HepG2 (cell line): Measurements from ENCODE around the gene C1orf35. TPM values are rescaled to one million over a fixed set of nuclear protein-coding genes. Genes with fewer than 3 reads are reported as not detected.

Source experiments
- ATAC-seq: fragments of 200-7000 bp; cut with Tn5 transposase; 3 replicates; pipeline ENCODE4 v1.9.1; 2020; ENCODE audit warnings: mild to moderate bottlenecking, moderate library complexity
- BruUV-seq: library from RNA; stranded (reverse); fragments of 400-500 nt; replicated peaks from 2 replicates; lab custom pipeline; 2021; lab: Mats Ljungman, UMichigan
- CTCF ChIA-PET: fragments of 300-600 bp; formaldehyde crosslinking; extraction: SDS; loops from one replicate; lab custom pipeline; 2021; ENCODE audit warnings: low total read pairs, inconsistent platforms, low intra/inter-chr PET ratio; lab: Yijun Ruan, JAX
- POLR2A ChIA-PET: fragments of 350-600 bp; sonication (Branson Sonifier 250); formaldehyde crosslinking; loops from one replicate; lab custom pipeline; 2020; ENCODE audit warnings: antibody characterized with exemption, inconsistent platforms; lab: Yijun Ruan, JAX
- DNase-seq: peaks from one replicate; pipeline ENCODE4 v3.0.0-alpha.2; 2015; ENCODE audit warnings: low spot score
- FAIRE-seq: peaks from 3 replicates; lab custom pipeline; 2011; peaks lifted over from hg19 to GRCh38; lab: Jason Lieb, UNC
- H2AFZ ChIP-seq: one replicate; pipeline ENCODE4 v1.6.1; 2011; ENCODE audit warnings: low read length, inconsistent platforms
- H3K27ac ChIP-seq: fragments of 300-600 bp; 3 replicates; pipeline ENCODE4 v1.8.0; 2011; ENCODE audit warnings: mixed run types, mild to moderate bottlenecking, mixed read lengths, low read length, inconsistent platforms; ENCODE audit not compliant: insufficient read depth; ENCODE audit errors: extremely low read length
- H3K27me3 ChIP-seq, 2 experiments: fragments of 200-600 bp in 1 of 2; 2 replicates in 1 of 2; 3 replicates in 1 of 2; pipeline versions ENCODE4 v1.6.0 to v1.8.0; 2011; ENCODE audit warnings: low read length in 2 of 2, mild to moderate bottlenecking in 2 of 2, moderate library complexity in 2 of 2, inconsistent platforms in 1 of 2; ENCODE audit not compliant: insufficient read depth in 2 of 2, control insufficient read depth in 1 of 2
- H3K36me3 ChIP-seq, 2 experiments: fragments of 200-600 bp in 1 of 2; replicated peaks in 1 of 2; 2 replicates in 1 of 2; 3 replicates in 1 of 2; pipeline versions ENCODE4 v1.5.1 to v1.8.0; 2011; ENCODE audit warnings: low read length in 2 of 2, inconsistent platforms in 1 of 2; ENCODE audit not compliant: insufficient read depth in 2 of 2, control insufficient read depth in 1 of 2
- H3K4me1 ChIP-seq: 2 replicates; pipeline ENCODE4 v1.5.1; 2012; ENCODE audit warnings: low read length, inconsistent platforms; ENCODE audit not compliant: insufficient read depth
- H3K4me2 ChIP-seq: 2 replicates; pipeline ENCODE4 v1.6.0; 2011; ENCODE audit warnings: low read depth, low read length, inconsistent platforms
- H3K4me3 ChIP-seq, 3 experiments: fragments of 200-600 bp in 1 of 3; sonication (generic), shearing (Covaris generic) in 1 of 3; replicated peaks in 1 of 3; 2 replicates each; pipeline ENCODE4 v1.5.1; 2011 to 2016; ENCODE audit warnings: low read length in 3 of 3, inconsistent platforms in 2 of 3, low read depth in 2 of 3, mild to moderate bottlenecking in 2 of 3, control low read depth in 1 of 3, mixed read lengths in 1 of 3; ENCODE audit not compliant: insufficient read depth in 1 of 3
- H3K79me2 ChIP-seq: one replicate; pipeline ENCODE4 v1.6.1; 2011; ENCODE audit warnings: low read length, inconsistent platforms; ENCODE audit not compliant: insufficient read depth
- H3K9ac ChIP-seq: 2 replicates; pipeline ENCODE4 v1.6.0; 2011; ENCODE audit warnings: mild to moderate bottlenecking, low read depth, low read length, inconsistent platforms; ENCODE audit not compliant: insufficient read depth
- H3K9me3 ChIP-seq: 2 replicates; pipeline ENCODE4 v1.5.1; 2012; ENCODE audit warnings: mild to moderate bottlenecking, low read length
- H4K20me1 ChIP-seq: 2 replicates; pipeline ENCODE4 v1.6.0; 2011; ENCODE audit warnings: inconsistent platforms, mild to moderate bottlenecking, low read length, moderate library complexity; ENCODE audit not compliant: insufficient read depth
- ELF1 ChIP-seq: sonication (generic); formaldehyde crosslinking; IDR thresholded peaks from 2 replicates; pipeline ENCODE4 v1.4.0; 2020; ENCODE audit warnings: missing genetic modification reagents
- NCOA5 ChIP-seq: sonication (generic); formaldehyde crosslinking; IDR thresholded peaks from 2 replicates; pipeline ENCODE4 v1.4.0; 2020; ENCODE audit warnings: missing genetic modification reagents
- PHF21A ChIP-seq: sonication (generic); formaldehyde crosslinking; IDR thresholded peaks from 2 replicates; pipeline ENCODE4 v1.5.0; 2020; ENCODE audit warnings: mild to moderate bottlenecking, missing genetic modification reagents
- THYN1 ChIP-seq: sonication (generic); formaldehyde crosslinking; IDR thresholded peaks from 2 replicates; pipeline ENCODE4 v1.8.1; 2023; ENCODE audit warnings: low read depth, mild to moderate bottlenecking, moderate library complexity, missing genetic modification reagents, borderline replicate concordance
- ZBTB7A ChIP-seq: sonication (generic); formaldehyde crosslinking; IDR thresholded peaks from 2 replicates; pipeline ENCODE4 v1.8.0; 2022; ENCODE audit warnings: mild to moderate bottlenecking, missing genetic modification reagents
- ZNF232 ChIP-seq: sonication (generic); formaldehyde crosslinking; IDR thresholded peaks from 2 replicates; pipeline ENCODE4 v1.4.0; 2020; ENCODE audit warnings: missing genetic modification reagents, borderline replicate concordance
- ZNF598 ChIP-seq: sonication (generic); formaldehyde crosslinking; IDR thresholded peaks from 2 replicates; pipeline ENCODE4 v1.5.1; 2020; ENCODE audit warnings: mild to moderate bottlenecking, missing genetic modification reagents, borderline replicate concordance
- ZNF891 ChIP-seq: sonication (generic); formaldehyde crosslinking; IDR thresholded peaks from 2 replicates; pipeline ENCODE4 v1.5.0; 2020; ENCODE audit warnings: mild to moderate bottlenecking, missing genetic modification reagents
- ZSCAN12 ChIP-seq: sonication (generic); formaldehyde crosslinking; IDR thresholded peaks from 2 replicates; pipeline ENCODE4 v1.9.0; 2021; ENCODE audit warnings: mild to moderate bottlenecking, missing genetic modification reagents
- WGBS: methylation state at CpG from one replicate; pipeline ENCODE4 v1.1.6; 2017; ENCODE audit warnings: low lambda C conversion rate; 5-methylcytosine and 5-hydroxymethylcytosine counted together
- in situ Hi-C: cut with HindIII; loops from 2 replicates; pipeline ENCODE4 v1.10.0; 2017; ENCODE audit warnings: low pct_unique_long_range_greater_than_20kb; ENCODE audit not compliant: extremely low pct_ligation_motif_present
- intact Hi-C: fragments of 100-400 bp; cut with micrococcal nuclease; formaldehyde crosslinking; loops from one replicate; pipeline ENCODE4 v1.10.0; 2022; ENCODE audit not compliant: unreplicated experiment
- polyA plus RNA-seq, 8 experiments: library from polyadenylated mRNA; depleted of rRNA in 3 of 8; stranded (reverse) in 7 of 8; unstranded in 1 of 8; fragments of >200 nt; fragmentation: Illumina TruSeq in 4 of 8; extraction: Trizol in 4 of 8; gene quantifications; 2 replicates each; pipeline versions ENCODE4 v1.2.1 to v1.2.3, GENCODE V29; 2011 to 2016; ENCODE audit warnings: low read depth in 4 of 8, missing spikeins in 1 of 8, mixed read lengths in 1 of 8; ENCODE audit not compliant: insufficient read depth in 1 of 8
- total RNA-seq, 5 experiments: library from RNA; depleted of rRNA; stranded (reverse); fragments of >200 nt; fragmentation: Illumina TruSeq; extraction: Trizol; gene quantifications; 2 replicates each; pipeline ENCODE4 v1.2.3, GENCODE V29; 2016; ENCODE audit warnings: low read depth in 1 of 5
- TF ChIP-seq, protein P1 (sequence below): sonication (generic); formaldehyde crosslinking; IDR thresholded peaks from 2 replicates; pipeline ENCODE4 v1.4.0; 2020; ENCODE audit warnings: missing genetic modification reagents
- TF ChIP-seq, protein P2 (sequence below): sonication (generic); formaldehyde crosslinking; IDR thresholded peaks from 2 replicates; pipeline ENCODE4 v1.4.0; 2020; ENCODE audit warnings: missing genetic modification reagents
- TF ChIP-seq, protein P3 (sequence below): sonication (generic); formaldehyde crosslinking; IDR thresholded peaks from 2 replicates; pipeline ENCODE4 v1.8.1; 2023; ENCODE audit warnings: mild to moderate bottlenecking, inconsistent platforms, moderate library complexity, missing genetic modification reagents, borderline replicate concordance
- TF ChIP-seq, protein P4 (sequence below): sonication (generic); formaldehyde crosslinking; IDR thresholded peaks from 2 replicates; pipeline ENCODE4 v1.5.0; 2020; ENCODE audit warnings: mild to moderate bottlenecking, missing genetic modification reagents, borderline replicate concordance

Gene C1orf35
- total and polyA plus RNA-seq, 2 of the 13 experiments (the other 11 are each of a cell fraction or from before 2014, with no cell fraction given), result 8.1 to 19.3 TPM

DNA sequence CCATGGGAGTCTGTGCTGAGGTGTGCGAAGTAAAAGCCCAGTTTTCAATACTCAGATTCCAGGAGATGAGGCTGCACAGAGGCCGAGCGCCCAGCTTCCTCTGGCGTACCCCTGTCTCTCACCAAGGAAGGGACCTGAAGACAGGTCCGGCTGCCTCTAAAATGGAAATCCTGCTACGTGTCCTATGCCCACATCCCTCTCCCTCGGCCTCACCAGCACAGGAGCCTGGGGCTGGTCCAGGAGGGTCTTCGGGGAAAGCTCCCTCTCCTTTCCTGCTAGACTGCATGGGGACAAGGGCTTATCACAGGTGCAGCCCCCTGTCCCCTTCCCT, 5.6 kb upstream of the C1orf35 start:
- H3K9ac ChIP-seq, result peak overlapping the region; percentile 97
- no peak for DNase-seq
- no peaks in the 10 kb centered on the region for H3K9me3 ChIP-seq
- peaks cover 2 to 7% of the 10 kb centered on the region in 2 experiments; a peak in 2 of 5 replicates for H3K36me3 ChIP-seq
- TF ChIP-seq NCOA5 (CRISPR knock-in tag) (0 out of 2 replicates have a peak, but pooled peaks have one; percentile 53), ELF1 (CRISPR knock-in tag) (no peak), ZSCAN12 (0 out of 2 replicates have a peak, but pooled peaks have one; percentile 17), ZNF232 (CRISPR knock-in tag) (peak; percentile 34; the same call in 1 of the 2 replicates), PHF21A (CRISPR knock-in tag) (0 out of 2 replicates have a peak, but pooled peaks have one; percentile 3), THYN1 (CRISPR knock-in tag) (no peak), ZNF891 (CRISPR knock-in tag) (peak; percentile 26; the same call in 1 of the 2 replicates), ZNF598 (CRISPR knock-in tag) (0 out of 2 replicates have a peak, but pooled peaks have one; percentile 66), ZBTB7A (CRISPR knock-in tag) (0 out of 2 replicates have a peak, but pooled peaks have one; percentile 12)
- TF ChIP-seq, protein P1, sequence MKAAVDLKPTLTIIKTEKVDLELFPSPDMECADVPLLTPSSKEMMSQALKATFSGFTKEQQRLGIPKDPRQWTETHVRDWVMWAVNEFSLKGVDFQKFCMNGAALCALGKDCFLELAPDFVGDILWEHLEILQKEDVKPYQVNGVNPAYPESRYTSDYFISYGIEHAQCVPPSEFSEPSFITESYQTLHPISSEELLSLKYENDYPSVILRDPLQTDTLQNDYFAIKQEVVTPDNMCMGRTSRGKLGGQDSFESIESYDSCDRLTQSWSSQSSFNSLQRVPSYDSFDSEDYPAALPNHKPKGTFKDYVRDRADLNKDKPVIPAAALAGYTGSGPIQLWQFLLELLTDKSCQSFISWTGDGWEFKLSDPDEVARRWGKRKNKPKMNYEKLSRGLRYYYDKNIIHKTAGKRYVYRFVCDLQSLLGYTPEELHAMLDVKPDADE (CRISPR knock-in tag), result no peak
- TF ChIP-seq, protein P2, sequence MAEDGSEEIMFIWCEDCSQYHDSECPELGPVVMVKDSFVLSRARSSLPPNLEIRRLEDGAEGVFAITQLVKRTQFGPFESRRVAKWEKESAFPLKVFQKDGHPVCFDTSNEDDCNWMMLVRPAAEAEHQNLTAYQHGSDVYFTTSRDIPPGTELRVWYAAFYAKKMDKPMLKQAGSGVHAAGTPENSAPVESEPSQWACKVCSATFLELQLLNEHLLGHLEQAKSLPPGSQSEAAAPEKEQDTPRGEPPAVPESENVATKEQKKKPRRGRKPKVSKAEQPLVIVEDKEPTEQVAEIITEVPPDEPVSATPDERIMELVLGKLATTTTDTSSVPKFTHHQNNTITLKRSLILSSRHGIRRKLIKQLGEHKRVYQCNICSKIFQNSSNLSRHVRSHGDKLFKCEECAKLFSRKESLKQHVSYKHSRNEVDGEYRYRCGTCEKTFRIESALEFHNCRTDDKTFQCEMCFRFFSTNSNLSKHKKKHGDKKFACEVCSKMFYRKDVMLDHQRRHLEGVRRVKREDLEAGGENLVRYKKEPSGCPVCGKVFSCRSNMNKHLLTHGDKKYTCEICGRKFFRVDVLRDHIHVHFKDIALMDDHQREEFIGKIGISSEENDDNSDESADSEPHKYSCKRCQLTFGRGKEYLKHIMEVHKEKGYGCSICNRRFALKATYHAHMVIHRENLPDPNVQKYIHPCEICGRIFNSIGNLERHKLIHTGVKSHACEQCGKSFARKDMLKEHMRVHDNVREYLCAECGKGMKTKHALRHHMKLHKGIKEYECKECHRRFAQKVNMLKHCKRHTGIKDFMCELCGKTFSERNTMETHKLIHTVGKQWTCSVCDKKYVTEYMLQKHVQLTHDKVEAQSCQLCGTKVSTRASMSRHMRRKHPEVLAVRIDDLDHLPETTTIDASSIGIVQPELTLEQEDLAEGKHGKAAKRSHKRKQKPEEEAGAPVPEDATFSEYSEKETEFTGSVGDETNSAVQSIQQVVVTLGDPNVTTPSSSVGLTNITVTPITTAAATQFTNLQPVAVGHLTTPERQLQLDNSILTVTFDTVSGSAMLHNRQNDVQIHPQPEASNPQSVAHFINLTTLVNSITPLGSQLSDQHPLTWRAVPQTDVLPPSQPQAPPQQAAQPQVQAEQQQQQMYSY, result 0 out of 2 replicates have a peak, but pooled peaks have one; percentile 8
- TF ChIP-seq, protein P3, sequence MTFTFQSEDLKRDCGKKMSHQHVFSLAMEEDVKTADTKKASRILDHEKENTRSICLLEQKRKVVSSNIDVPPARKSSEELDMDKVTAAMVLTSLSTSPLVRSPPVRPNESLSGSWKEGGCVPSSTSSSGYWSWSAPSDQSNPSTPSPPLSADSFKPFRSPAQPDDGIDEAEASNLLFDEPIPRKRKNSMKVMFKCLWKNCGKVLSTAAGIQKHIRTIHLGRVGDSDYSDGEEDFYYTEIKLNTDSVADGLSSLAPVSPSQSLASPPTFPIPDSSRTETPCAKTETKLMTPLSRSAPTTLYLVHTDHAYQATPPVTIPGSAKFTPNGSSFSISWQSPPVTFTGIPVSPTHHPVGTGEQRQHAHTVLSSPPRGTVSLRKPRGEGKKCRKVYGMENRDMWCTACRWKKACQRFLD (CRISPR knock-in tag), result peak; percentile 58; the same call in 1 of the 2 replicates
- TF ChIP-seq, protein P4, sequence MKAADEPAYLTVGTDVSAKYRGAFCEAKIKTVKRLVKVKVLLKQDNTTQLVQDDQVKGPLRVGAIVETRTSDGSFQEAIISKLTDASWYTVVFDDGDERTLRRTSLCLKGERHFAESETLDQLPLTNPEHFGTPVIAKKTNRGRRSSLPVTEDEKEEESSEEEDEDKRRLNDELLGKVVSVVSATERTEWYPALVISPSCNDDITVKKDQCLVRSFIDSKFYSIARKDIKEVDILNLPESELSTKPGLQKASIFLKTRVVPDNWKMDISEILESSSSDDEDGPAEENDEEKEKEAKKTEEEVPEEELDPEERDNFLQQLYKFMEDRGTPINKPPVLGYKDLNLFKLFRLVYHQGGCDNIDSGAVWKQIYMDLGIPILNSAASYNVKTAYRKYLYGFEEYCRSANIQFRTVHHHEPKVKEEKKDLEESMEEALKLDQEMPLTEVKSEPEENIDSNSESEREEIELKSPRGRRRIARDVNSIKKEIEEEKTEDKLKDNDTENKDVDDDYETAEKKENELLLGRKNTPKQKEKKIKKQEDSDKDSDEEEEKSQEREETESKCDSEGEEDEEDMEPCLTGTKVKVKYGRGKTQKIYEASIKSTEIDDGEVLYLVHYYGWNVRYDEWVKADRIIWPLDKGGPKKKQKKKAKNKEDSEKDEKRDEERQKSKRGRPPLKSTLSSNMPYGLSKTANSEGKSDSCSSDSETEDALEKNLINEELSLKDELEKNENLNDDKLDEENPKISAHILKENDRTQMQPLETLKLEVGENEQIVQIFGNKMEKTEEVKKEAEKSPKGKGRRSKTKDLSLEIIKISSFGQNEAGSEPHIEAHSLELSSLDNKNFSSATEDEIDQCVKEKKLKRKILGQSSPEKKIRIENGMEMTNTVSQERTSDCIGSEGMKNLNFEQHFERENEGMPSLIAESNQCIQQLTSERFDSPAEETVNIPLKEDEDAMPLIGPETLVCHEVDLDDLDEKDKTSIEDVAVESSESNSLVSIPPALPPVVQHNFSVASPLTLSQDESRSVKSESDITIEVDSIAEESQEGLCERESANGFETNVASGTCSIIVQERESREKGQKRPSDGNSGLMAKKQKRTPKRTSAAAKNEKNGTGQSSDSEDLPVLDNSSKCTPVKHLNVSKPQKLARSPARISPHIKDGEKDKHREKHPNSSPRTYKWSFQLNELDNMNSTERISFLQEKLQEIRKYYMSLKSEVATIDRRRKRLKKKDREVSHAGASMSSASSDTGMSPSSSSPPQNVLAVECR (CRISPR knock-in tag), result no peak
- TF ChIP-seq, all 625 proteins: peak for 9
- WGBS, result 0% methylated on average over 5 of the region's 8 CpGs
- Histone ChIP-seq H3K27ac (peak overlapping the region; percentile 79), H3K4me3 (peak overlapping the region; percentile 90 to 99 (median 97)), H3K79me2 (peaks cover 18% of the 10 kb centered on the region), H3K27me3 (no peaks in the 10 kb centered on the region; a peak in 1 of 5 replicates), H2AFZ (no peak overlapping the region), H3K4me2 (peak overlapping the region; percentile 93), H4K20me1 (no peaks in the 10 kb centered on the region), H3K4me1 (peaks cover 34% of the 10 kb centered on the region)
- intact Hi-C loops (no loop called here), in situ Hi-C loops (no loop called here)
- FAIRE-seq (no peak), ATAC-seq (no peak)
- CTCF ChIA-PET, result no interaction called here
- BruUV-seq, result TSS peak; percentile 82
- POLR2A ChIA-PET, result interaction anchor here (0.8 to 1.3 kb wide), 2 partner anchors 9 to 25 kb away, joined by 3 read pairs; no protein-coding TSS in a partner anchor
